HFF-Myc (cell line): Measurements from ENCODE around the gene SH3PXD2A.

ENCODE experiments used
- DNase-seq: peaks from one replicate; pipeline ENCODE4 v3.0.0-alpha.2; 2011; ENCODE audit warnings: low read depth; ENCODE audit errors: extremely low read depth
- H3K4me3 ChIP-seq: replicated peaks from 2 replicates; pipeline ENCODE4 v1.5.1; 2011; ENCODE audit warnings: low read depth, mild to moderate bottlenecking, control low read depth, low read length
- TF ChIP-seq, protein P1 (sequence below): IDR thresholded peaks from 2 replicates; pipeline ENCODE4 v1.5.1; 2012; ENCODE audit warnings: mild to moderate bottlenecking, low read depth, low read length, control low read depth; ENCODE audit errors: missing control alignments

SH3PXD2A gene

DNA sequence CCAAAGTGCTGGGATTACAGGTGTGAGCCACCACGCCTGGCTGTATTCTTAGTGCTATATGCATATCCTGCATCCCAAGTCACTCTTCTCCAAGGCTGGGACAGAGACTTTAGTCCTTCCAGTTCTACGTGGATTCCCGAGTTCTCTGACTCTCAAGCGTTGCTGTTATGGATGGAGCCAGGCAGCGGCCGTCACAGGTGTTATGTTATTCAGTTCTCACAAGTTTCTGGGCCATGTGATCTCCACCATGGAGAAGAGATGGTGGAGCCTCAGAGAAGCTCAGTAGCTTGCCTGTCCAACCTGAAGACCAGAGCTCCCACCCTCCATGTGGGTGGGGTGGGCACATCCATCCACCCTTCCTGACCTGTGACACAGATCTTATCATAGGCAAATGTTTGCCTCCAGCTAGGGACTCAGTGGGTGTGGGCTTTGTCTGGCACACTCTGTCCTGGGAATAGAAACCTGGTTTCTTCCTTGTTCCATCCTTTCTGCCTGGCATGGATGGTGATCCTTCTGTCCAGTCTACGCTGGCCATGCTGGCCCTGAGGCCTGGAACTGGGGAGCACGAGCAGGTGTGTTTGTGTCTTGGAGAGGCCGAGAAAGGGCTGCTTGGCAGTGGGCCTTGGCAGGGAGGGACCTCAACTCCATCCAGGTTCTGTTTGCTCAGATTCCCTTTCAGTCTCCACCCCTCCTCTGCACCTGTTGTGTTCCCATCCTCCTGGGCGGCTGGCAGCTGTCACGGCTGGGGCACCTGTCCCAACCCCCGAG is 306.6 kb downstream of the SH3PXD2A start:
- H3K4me3 ChIP-seq: no peak overlapping the region
- TF ChIP-seq, protein P1, sequence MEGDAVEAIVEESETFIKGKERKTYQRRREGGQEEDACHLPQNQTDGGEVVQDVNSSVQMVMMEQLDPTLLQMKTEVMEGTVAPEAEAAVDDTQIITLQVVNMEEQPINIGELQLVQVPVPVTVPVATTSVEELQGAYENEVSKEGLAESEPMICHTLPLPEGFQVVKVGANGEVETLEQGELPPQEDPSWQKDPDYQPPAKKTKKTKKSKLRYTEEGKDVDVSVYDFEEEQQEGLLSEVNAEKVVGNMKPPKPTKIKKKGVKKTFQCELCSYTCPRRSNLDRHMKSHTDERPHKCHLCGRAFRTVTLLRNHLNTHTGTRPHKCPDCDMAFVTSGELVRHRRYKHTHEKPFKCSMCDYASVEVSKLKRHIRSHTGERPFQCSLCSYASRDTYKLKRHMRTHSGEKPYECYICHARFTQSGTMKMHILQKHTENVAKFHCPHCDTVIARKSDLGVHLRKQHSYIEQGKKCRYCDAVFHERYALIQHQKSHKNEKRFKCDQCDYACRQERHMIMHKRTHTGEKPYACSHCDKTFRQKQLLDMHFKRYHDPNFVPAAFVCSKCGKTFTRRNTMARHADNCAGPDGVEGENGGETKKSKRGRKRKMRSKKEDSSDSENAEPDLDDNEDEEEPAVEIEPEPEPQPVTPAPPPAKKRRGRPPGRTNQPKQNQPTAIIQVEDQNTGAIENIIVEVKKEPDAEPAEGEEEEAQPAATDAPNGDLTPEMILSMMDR: no peak
- no peak for DNase-seq

DNA sequence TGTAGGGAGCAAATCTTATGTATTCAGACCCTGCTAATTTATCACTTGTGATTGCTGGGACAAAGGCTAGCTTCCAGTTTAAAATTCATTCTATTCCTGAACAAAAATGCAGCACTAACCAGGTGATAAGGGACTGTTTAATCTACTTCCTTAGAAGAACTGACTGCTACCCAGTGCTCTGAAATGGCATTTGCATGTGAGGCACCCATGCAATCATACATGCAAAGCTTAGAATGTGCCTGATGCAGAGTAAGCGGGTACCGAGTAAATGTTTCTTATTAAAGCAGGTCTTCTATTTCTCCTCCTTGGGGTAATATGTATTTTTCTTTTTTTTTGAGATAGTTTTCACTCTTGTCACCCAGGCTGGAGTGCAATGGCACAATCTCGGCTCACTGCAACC is 307.4 kb downstream of the SH3PXD2A start:
- no peak for DNase-seq
- H3K4me3 ChIP-seq: no peak overlapping the region
- TF ChIP-seq, protein P1: no peak

- no peak for DNase-seq
- no peak overlapping the region for H3K4me3 ChIP-seq
- TF ChIP-seq, protein P1: no peak
Observed at GRCh38 chr10:103547391-103547946, 307.9 kb downstream of the SH3PXD2A start.

- DNase-seq: no peak
- TF ChIP-seq, protein P1: no peak
- no peak overlapping the region for H3K4me3 ChIP-seq
Observed at GRCh38 chr10:103546401-103546800, 309.0 kb downstream of the SH3PXD2A start.

DNA sequence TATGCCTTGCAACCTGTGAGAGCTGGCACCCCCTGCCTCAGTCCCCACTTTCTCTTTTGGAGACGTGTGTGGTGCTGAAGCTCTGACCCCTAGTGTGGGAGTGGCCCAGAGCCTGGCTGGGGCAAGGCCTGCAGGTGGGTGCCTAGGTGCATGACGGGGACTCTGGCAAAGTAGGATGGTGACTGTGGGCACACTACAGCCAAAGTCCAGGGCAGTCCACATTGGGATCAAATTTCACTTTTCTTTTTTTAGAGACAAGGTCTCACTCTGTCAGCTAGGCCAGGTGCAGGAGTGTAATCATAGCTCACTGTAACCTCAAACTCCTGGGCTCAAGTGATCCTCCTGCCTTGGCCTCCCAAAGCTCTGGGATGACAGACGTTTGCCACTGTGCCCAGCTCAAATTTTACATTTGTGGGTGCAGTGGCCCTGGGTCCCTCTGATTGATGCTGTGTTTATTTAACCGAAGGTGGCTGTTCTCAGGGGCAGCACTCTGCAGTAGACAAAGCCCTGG is 309.6 kb downstream of the SH3PXD2A start:
- DNase-seq: no peak
- TF ChIP-seq, protein P1: no peak
- no peak overlapping the region for H3K4me3 ChIP-seq

- H3K4me3 ChIP-seq: no peak overlapping the region
- no peak for DNase-seq
- TF ChIP-seq, protein P1: no peak
Observed at GRCh38 chr10:103545366-103545765, 310.0 kb downstream of the SH3PXD2A start.
